IPS DF 4.7 (cell line): Measurements from ENCODE around the gene PANK2.
"Not testable (repeated sequence)": the region's sequence is repeated elsewhere in the genome, so short reads cannot be mapped to it uniquely, and the experiment has no call there.

ENCODE experiments used
- DNase-seq: peaks from one replicate; pipeline ENCODE4 v3.0.0-alpha.2; 2013; ENCODE audit warnings: low spot score; ENCODE audit errors: extremely low read depth

Gene PANK2

DNA sequence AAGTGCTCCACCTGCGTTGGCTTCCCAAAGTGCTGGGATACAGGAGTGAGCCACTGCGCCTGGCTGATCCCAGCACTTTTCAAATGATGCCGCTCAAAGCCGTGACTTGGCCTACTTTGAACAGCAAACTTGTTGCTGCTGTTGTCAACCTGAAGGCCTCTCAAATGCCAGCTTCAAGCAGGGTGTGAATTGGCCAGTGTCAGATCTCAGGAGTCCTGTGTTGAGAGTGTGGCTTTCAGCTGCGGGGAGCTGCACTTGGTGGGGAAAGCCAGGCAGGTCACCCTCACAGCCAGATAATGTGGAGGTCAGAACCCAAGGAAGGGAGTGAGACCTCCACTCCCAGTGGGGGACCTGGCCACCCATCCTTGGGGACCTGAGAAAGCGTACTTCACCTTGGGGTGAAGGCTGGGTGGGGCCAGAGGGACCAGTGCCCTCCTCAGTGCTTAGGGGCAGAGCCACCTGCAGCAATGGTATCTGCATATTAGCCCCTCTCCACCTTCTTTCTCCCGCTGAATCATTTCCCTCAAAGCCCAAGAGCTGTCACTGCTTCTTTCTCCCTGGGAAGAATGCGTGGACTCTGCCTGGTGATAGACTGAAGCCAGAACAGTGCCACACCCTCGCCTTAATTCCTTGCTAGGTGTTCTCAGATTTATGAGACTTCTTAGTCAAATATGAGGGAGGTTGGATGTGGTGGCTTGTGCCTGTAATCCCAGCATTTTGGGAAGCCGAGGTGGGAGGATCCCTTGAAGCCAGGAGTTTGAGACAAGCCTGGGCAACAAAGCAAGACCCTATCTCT lies 19.1 kb upstream of the PANK2 start:
- DNase-seq, result no peak

DNA sequence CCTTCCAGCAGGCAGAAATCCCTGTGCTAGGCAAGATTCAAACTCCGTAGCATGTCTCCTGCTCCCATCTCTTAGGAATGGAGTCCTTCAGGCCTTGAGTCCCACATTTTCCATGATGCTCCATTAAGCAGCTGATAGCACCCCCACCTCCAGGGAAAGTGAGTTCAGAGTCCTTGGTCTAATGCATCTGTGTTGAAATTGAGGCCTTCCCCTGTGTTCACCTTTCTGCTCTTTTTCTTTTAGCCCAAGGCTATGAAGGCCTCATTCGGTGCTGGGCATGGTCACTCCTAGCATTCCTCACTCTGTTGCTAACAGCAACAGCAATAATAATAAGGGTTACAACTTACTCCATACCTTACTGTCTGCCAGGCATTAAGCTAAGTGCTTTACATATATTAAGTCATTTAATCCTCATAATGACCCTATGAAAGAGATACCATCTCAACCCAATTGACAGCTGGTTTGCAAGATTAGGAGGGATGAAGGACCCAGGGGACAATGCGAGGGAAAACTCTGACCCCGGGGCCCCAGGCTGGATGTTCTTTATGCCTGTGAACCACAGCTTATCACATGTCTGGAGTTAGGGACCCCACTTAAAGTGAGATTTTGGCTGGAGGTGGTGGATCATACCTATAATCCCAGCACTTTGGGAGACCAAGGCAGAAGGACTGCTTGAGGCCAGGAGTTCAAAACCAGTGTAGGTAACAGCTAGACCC lies 17.5 kb upstream of the PANK2 start:
- no peak for DNase-seq

DNA sequence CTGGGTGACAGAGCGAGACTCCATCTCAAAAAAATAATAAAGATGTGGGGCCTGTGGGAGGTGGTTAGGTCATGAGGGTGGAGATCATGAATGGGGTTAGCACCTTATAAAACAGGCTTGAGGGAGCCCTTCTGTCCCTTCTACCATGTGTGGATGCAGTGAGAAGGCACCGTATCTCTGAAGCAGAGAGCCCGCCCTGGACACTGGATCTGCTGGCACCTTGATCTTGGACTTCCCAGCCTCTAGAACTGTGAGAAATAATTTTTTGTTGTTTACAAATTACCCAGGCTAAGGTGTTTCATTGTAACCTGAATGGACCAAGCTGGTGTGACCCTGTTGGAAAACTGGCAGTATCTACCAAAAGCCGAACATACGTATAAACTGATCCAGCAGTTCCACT lies 15.7 kb upstream of the PANK2 start:
- DNase-seq, result no peak

DNA sequence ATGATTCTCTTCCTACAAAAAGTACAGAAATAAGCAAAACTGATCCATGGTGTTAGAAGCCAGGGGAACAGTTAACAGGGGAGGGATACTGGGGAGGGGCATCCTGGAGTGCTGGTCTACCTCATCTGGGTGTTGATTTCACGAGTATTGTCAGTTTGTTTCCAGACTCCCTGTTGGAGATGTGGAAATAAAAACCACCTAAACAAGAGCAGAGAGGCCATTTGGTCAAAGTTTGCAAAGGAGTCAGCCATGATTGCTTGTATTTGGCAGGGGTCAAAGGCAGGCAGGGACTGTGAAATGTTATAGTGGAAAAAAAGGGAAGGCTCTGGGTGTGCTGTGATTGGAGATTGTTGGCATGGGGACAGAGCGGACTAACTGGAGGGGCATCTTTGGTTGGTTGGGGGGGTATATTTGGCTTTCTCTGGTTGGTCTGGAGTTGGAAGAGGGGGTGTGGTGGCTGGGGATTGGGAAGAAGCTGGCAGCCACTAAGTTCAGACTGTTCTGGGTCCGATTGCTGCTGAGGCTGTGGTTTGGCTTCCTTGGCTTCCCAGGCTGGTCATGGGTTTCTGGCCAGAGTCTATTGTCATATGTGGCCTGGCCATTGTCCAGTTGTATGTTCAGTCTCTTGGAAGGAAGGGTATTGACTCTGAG lies 14.9 kb upstream of the PANK2 start:
- no peak for DNase-seq

DNA sequence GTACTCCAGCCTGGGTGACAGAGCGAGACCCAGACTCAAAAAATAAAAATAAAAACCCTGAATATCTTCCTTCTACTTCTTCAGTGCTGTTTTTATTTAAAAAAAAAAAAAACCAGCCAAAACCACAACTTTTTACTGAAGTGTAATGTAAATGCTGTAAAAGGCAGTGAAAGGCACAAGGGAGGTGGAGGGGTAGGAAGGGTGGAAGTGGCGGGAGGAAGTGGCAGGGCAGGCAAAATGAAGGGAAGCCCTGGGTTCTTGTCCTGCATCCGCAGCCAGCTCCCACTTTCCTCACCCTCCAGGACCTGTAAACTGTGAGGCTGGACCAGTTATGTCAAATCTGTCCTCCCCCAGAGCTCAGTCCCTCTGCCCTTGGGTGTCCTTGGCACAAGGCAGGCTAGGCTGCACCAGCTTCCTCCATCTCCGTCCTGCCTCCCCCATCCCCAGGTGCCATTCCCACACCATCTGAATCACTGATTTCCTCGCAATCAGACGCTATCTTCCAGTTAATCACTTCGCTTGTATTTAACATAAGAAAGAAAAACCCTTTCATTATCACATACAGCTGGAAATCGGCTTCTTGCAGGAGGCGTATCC lies 13.7 kb upstream of the PANK2 start:
- DNase-seq, result no peak

DNA sequence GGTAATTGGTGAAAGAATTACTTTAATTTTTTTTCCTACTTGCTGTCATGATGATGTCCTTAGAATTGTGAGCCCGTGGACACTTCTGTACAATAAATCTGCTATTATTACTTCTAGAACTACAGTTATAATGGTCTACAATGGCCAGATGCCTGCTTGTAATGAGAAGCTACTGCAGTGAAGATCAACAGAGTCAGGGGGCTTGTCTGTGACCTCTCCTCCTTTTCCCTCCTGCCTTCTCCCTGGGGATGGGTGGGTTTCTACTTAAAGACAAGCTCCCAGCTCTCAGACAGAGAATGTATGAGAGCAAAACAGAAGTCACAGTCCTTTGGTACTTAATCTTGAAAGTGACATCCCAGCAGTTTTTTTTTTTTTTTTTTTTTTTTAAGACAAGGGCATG lies 13.2 kb upstream of the PANK2 start:
- DNase-seq, result no peak

DNA sequence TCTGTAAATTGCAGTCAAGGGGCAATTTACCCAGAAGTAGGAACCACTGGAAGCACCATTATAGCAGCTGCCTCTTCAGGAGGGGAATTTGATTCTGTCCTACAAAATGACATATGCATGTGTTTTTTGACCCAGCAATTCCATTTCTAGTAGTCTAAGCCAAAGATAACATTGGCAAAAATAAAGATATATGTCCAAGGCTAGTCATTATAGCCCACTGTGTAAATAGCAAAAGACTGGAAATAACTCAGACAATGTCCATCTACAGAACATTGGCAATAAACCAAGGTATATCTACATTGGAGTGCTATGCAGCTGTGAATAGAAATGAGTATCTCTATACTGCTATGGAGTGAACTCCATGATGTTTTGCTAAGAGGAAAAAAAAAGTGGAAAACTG lies 12.5 kb upstream of the PANK2 start:
- DNase-seq, result no peak

DNA sequence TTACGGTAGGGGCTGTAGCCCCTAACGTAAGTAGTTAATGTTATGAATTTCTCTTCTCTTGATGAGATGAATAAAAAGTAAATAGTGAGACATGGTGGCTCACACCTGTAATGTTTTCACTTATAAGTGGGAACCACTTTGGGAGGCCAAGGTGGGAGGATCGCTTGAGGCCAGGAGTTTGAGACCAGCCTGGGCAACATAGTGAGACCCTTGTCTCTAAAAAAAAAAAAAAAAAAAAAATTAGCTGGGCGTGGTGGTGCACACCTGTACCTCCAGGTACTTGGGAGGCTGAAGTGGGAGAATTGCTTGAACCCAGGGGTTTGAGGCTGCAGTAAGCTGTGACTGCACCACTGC lies 10.3 kb upstream of the PANK2 start:
- DNase-seq, result not testable (repeated sequence)

DNA sequence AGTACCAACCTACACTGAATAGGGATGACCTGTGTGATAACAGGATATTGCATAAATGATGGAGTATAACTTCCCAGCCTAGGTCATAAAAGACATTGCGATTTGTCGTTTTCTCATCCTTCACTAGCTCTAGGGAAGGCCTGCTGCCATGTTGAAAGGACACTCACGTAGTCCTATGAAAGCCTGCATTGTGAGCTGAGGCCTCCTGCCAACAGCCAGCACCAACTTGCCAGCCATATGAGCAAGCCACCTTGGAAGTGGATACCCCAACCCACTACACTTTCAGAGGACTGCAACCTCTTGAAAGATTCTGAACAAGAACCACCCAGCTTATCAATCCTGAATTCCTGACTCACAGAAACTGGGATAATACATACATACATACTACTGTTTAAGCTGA lies 3.5 kb upstream of the PANK2 start:
- no peak for DNase-seq

DNA sequence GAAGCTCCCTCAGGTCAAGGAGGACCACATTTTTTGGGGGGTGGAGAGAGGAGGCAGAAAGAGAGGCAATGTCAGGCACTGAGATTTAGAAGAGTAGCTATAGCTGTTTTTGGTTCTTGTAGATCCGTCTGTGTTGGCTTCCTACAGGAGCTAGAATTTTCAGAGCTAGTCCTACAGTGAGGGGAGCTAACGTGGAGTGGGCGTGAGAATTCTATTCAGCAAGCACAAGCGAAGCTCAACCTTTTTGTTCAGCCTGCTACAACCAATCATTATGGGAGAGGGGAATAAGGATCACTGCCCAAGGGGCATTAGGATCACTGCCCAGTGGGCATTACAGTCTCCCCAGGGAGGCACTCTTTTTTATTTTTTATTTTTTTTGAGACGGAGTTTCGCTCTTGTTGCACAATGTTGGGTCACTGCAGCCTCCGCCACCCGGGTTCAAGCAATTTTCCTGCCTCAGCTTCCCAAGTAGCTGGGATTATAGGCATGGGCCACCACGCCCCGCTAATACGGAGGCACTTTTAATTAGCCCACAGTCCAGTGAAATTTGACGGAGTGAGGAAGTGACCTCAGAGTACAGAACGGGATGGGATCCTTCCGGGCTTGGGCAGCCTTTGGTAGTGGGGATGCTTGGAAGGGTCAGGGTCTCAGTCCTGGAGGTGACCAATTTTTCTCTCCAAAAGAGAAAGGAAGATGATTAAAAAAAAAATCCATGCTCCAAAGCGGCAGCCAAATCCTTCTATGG lies 1.1 kb upstream of the PANK2 start:
- no peak for DNase-seq

DNA sequence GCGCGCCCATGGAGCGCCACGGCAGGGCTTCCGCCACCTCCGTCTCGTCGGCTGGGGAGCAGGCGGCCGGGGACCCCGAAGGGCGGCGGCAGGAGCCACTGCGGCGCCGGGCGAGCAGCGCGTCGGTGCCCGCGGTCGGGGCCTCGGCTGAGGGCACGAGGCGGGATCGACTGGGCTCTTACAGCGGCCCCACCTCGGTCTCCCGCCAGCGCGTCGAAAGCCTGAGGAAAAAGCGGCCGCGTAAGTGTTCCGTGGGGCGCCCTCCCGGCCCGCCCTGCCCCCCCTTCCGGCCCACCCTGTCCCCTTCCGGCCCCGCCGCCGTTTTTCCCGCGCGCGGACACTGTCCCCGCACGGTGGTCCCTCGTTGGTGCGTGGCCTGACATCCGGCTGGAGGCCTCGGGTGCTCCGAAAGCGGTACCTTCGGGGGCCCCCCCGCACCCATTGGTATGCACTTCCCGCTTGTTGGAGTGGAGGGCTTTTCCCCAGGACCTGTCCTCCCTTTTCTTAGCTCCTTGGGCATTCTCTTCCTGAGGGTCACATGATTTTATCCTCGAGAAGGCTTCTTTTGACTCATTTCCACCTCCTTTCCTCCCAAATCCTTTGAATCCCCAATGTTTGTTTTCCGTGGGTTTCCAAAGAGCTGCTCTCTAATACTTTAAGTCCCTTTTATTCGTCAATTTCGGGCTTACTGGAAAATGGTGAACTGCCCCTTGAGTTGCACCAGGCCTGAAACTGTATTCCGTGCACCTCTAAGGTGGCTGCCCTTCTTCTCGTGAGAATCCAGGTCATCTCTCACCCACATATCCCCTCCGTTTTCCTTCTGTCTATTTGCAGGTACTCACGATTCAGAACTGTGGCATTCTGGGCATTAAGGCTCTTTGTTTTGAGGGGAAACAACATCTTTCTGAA lies 556 bp downstream of the PANK2 start:
- no peak for DNase-seq

DNA sequence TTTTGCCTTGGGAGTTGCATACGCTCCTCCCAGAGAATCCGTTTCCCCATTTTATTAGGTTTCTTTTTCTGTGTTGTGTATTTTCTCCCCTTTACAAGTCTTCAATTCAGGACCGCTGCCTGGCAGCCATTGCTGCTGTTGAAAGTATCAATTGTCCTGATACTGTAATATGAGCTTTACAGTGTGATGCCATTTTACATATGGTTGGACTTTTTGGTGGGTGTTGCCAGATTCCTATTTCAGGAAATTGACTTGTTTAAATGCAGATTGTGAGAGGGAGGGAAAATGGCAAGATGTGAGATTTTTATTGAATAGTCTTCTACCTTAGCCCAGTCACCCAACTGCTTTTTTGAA lies 1.2 kb downstream of the PANK2 start:
- DNase-seq, result no peak

DNA sequence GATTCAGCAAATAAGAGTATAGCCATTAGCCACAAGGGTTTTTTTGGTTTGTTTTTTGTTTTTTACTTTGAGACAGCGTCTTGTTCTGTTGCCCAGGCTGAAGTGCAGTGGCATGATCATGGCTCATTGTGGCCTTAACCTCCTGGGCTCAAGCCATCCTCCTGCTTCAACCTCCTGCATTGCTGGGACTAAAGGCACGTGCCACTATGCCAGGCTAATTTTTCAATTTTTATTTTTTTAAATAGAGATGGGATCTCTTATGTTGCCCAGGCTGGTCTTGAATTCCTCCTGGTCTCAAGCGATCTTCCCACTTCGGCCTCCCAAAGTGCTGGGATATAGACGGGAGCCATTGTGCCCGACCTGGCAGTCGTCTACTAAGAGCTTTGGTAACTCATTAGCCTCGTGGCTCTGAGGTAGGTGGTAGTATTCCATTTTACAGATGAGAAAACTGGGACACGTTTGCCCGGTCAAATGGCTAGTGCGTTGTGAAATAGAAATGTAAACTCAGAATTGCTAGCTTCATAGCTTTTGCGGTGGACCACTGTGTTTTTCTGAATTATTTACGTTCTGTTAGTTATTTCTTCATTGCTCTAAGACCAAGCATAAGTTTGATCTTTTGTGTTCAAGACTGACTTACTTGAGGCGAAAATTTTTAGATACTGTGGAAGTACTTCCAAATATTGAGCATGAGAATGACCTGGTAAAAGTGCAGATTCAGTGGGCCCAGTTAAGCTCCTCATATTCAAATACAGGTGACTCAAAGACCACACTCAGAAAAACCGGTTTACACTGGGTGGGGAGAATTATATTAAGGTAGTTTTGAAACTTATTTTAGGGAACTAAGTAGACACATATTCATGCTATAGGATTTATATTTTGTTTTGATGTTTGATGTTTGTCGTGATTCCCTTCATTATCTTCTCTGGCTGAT lies 2.1 kb downstream of the PANK2 start:
- no peak for DNase-seq

DNA sequence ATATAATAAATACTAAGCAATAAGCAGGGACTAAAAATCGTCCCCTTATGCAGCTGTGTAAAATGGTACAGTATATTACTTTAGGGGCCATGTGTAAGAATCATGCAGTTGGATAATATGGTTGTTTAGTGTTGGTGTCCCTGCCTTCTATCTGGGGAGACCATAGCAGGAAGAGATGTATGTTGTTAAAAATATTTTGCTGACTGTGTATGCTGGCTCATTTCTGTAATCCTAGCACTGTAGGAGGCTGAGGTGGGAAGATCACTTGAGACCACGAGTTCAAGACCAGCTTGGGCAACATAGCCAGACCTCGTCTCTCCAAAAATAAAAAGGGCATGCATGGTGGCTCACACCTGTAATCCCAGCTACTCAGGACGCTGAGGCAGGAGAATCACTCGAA lies 5.6 kb downstream of the PANK2 start:
- no peak for DNase-seq

DNA sequence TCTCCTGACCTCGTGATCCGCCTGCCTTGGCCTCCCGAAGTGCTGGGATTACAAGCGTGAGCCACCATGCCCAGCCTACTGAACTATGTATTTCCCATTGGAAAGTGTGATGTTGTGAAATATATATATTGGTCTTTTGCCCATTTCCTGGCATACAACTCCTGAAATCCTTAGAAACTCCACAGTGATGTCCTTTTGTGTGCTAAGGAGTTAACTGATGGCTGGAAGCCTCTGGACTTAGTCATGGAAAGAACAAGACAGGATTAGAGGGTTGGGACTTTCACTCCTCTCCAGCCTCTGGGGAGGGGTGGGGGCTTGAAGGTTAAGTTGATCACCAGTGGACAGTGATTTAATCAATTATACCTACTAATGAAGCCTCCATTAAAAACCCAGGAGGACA lies 7.1 kb downstream of the PANK2 start:
- no peak for DNase-seq

DNA sequence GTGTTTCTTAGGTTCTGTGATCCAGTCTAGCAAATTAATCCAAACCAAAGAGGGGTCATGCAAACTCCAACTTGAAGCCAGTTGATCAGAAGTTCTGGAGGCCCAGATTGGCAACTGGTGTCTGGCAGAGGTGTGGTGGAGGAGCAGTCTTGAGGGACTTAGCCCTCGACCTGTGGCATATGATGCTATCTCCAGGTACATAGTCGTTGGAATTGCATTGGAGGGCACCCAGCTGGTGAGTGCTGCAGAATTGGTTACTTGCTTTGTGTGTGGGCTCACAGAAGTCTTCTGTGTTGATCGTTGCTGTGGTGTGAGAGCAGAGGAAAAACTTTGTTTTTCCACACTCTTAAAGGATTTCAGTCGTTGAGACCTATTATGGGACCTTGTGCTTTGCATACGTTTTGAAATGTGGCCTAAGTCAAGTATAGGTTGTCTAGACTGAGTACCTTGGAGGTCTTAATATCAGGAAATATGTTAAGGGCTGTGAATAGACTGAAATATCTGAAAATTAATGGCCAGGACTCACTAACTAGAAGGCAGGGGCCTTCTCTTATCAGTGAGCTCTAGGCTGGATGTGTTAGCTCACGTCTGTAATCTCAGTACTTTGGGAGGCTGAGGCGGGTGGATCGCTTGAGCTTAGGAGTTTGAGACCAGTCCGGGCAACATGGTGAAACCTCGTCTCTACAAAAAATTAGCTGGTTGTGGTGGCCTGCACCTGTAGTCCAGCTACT lies 7.8 kb downstream of the PANK2 start:
- no peak for DNase-seq

DNA sequence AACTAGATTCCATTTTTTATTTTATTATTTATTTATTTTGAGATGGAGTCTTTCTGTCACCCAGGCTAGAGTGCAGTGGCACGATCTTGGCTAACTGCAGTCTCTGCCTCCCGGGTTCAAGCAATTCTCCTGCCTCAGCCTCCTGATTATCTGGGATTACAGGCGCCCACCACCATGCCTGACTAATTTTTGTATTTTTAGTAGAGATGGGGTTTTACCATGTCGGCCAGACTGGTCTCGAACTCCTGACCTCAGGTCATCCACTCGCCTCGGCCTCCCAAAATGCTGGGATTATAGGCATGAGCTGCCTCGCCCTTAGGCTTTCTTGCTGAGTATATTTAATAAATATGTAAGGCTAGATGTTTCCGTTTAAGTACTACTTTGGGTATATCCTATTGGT lies 9.0 kb downstream of the PANK2 start:
- DNase-seq, result not testable (repeated sequence)

DNA sequence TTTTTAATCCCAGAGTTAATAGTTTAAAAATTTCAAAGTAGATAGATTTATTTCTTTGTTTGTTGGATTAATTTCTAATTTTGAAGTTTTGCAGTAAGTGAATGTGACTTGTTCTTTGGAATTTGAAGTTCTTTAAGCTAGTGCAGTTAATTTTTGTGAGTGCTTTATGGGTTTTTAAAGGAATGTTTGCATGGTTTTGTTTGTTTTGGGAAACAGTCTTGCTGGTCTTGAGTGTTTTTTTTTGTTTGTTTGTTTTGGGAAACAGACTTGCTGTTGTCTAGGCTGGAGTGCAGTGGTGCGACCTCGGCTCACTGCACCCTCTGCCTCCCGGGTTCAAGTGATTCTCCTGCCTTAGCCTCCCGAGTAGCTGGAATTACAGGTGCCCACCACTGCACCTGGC lies 9.5 kb downstream of the PANK2 start:
- DNase-seq, result no peak

DNA sequence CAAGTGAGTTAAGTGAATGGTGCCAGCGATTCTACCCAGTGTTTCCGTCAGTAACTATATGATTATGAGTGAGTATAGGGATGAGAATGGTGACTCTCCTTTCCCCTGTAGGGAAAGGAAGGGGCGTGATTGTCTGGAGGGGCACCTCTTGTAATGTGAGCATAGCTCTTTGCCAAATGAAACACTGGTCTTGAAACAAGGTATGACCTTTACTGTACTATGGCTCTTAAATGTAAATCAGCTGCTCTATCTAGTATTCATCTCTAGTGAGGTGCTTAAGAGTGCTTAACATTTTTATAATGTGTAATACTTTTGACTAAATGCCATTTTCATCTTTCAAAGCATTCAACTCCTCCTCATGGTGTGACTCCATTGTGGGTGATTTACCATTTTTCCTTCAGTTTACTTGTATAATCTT lies 11.0 kb downstream of the PANK2 start:
- DNase-seq, result no peak
